Heart left ventricle (tissue), 16 donors: Measurements from ENCODE around the gene RTP2. TPM values are rescaled to one million over a fixed set of nuclear protein-coding genes. Genes with fewer than 3 reads are reported as not detected.

Source experiments
- ATAC-seq, 4 donors: fragments of 200-7000 bp; cut with Tn5 transposase; one replicate each; pipeline ENCODE4 v1.9.1; 2020 to 2022; ENCODE audit warnings: moderate library complexity in 4 of 4, mild to moderate bottlenecking in 3 of 4, moderate number of reproducible peaks in 1 of 4
- DNase-seq, 5 donors: peaks; one replicate each; pipeline ENCODE4 v3.0.0-alpha.2; 2020
- H3K27ac ChIP-seq, 12 donors: fragments of 200-600 bp; sonication (generic) in 4 of 12; one replicate each; pipeline versions ENCODE4 v1.5.0 to v1.8.0; 2016 to 2022; ENCODE audit warnings: mild to moderate bottlenecking in 2 of 12
- H3K27me3 ChIP-seq, 9 donors: fragments of 200-600 bp; sonication (generic) in 2 of 9; one replicate each; pipeline versions ENCODE4 v1.5.1 to v1.8.0; 2016 to 2022; ENCODE audit warnings: mild to moderate bottlenecking in 3 of 9
- H3K36me3 ChIP-seq, 9 donors: fragments of 200-600 bp; sonication (generic) in 2 of 9; one replicate each; pipeline versions ENCODE4 v1.5.0 to v1.8.0; 2018 to 2022; ENCODE audit warnings: mild to moderate bottlenecking in 2 of 9
- H3K4me1 ChIP-seq, 12 donors: fragments of 200-600 bp; sonication (generic) in 4 of 12; one replicate each; pipeline versions ENCODE4 v1.5.0 to v1.8.0; 2016 to 2022; ENCODE audit warnings: mild to moderate bottlenecking in 3 of 12
- H3K4me3 ChIP-seq, 12 donors: fragments of 200-600 bp; sonication (generic) in 4 of 12; one replicate each; pipeline versions ENCODE4 v1.5.0 to v1.8.0; 2017 to 2022; ENCODE audit warnings: mild to moderate bottlenecking in 9 of 12, moderate library complexity in 4 of 12
- H3K9me3 ChIP-seq, 12 donors: fragments of 200-600 bp; sonication (generic) in 4 of 12; one replicate each; pipeline versions ENCODE4 v1.5.0 to v1.8.0; 2016 to 2022; ENCODE audit warnings: mild to moderate bottlenecking in 1 of 12
- CTCF ChIP-seq, 12 donors: fragments of 200-600 bp; sonication (generic) in 4 of 12; IDR thresholded peaks; one replicate each; pipeline versions ENCODE4 v1.5.0 to v1.8.0; 2018 to 2022; ENCODE audit warnings: antibody characterized with exemption in 12 of 12, mild to moderate bottlenecking in 5 of 12
- POLR2A ChIP-seq, 2 donors: fragments of 450-650 bp; IDR thresholded peaks; one replicate each; pipeline ENCODE4 v1.6.1; 2017; ENCODE audit warnings: antibody characterized with exemption in 2 of 2, mild to moderate bottlenecking in 2 of 2, moderate library complexity in 2 of 2
- WGBS, 4 donors: extraction: QIAGEN DNeasy Blood & Tissue Kit in 2 of 4; methylation state at CpG; one replicate each; pipeline versions ENCODE4 v1.1.5 to v1.1.7; 2013 to 2018; 5-methylcytosine and 5-hydroxymethylcytosine counted together
- intact Hi-C, 10 donors: fragments of 100-400 bp; cut with DNase I; formaldehyde crosslinking; loops; one replicate each; pipeline versions ENCODE4 v1.11.1 to v1.14.2; 2022
- polyA plus RNA-seq, 2 donors: library from polyadenylated mRNA; stranded (reverse); fragments of 200-250 nt; gene quantifications; one replicate each; pipeline ENCODE4 v1.2.3, GENCODE V29; 2013
- total RNA-seq, 9 donors: library from RNA; depleted of rRNA in 2 of 9; stranded (reverse); fragments of >200 nt in 2 of 9; fragmentation: NEBNext Ultra II Directional in 3 of 9; extraction: Animal tissue kit (Norgen Biotek cat#: 25700) in 3 of 9; gene quantifications; one replicate each; pipeline versions ENCODE4 v1.1.0 to v1.2.4, GENCODE V29; 2016 to 2023
- donor health status: ischemic (EF 13 %, LVEDD 7.1; RV severe dilation, severe dysfunction).
- donor health status: healthy with polysubstance abuse.
- donor health status: DM: no; HTN: yes; CAD: no.
- donor health status: DM: no; HTN: no; CAD: no.
- donor health status: ischemic (EF 25% LVEDD 6.9; RV normal size, moderate dysfunction).
- donor health status: ischemic (EF 25% LVEDD 5.7; RV mildly dilated, moderate dysfunction).
- donor health status: healthy.
- donor health status: DM: yes; HTN: yes; CAD: no.
- donor health status: ischemic (EF 35%, LVEDD 5.7; RV mildly dilated, moderate dysfunction).
- donor health status: nonischemic (EF 11% LVEDD 7.7; RV severe dilation, severe dysfunction).
- donor health status: DM: yes; HTN: yes; CAD: no.
- donor health status: PGD.
- donor health status: ischemic (EF 29% LVEDD 5.4; RV normal size, mild dysfunction).
- donor health status: nonischemic (EF 23%, LVEDD 6.1; RV moderate dilation, normal function).

RTP2 gene
- total and polyA plus RNA-seq, 11 donors: not detected

- Histone ChIP-seq H3K27ac (peak overlapping the region; percentile 94 to 100 (median 98)), H3K4me3 (peak overlapping the region in 10 of 12 donors; percentile 61 to 89 (median 78)), H3K9me3 (no peaks in the 10 kb centered on the region), H3K4me1 (peaks cover 0 to 34% (median 6%) of the 10 kb centered on the region in 12 donors), H3K36me3 (no peaks in the 10 kb centered on the region), H3K27me3 (no peaks in the 10 kb centered on the region)
- WGBS, 4 donors: 37 to 43% (median 39%) methylated on average over 5 of the region's 5 CpGs
- no peak for ATAC-seq
- no peak for TF ChIP-seq POLR2A (IDR thresholded peaks at IDR 0.05)
- TF ChIP-seq CTCF (IDR thresholded peaks at IDR 0.05): no peak
- DNase-seq: no peak
- intact Hi-C loops: loop anchor here (2.0 to 10.0 kb wide), 20 partner anchors 200 to 1027 kb away; partner anchors contain the start of gene LPP (in 4 of the 10)
Measured at GRCh38 chr3:187747506-187747905, 45.1 kb upstream of the RTP2 start.

DNA sequence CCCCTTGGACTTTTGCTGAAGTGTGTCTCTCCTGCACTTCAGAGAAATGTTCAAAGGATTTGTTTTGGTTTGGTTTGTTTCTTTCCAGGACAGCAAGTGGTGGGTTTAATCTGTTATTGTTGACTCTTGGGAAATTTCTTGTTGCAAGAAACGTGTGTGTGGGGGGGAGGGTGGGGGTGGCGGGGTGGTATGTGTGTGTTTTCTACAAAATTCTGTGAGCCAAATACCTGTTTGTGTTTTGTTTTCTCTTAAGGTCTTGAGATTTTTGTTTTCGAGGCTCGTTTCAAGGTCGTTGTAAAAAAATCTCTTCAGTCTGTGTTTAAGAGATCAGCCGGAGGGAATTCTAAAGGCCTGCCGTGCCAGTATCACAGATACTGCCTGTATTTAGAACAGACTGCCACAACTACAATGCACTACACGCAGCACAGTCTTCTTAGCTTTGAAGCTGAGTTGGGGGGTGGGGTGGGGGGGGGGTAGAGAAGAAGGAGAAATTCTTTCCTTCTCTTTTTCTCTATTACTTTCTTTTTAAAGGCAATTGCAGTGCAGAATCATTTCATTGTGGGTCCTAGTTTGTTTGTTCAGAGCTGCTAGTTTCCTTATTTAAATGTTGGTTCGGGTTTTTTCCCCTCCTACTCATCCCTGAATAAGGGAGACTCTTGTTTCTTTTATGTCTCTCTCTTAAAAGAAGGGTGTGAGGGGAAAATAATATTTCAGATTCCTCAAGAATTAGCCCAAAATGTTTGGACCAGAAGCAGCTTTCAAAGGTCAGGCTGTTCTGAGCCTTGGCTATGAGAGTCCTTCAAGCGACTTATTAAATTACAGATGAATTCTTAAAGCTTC is 44.3 kb upstream of the RTP2 start:
- intact Hi-C loops: loop anchor here (1.0 to 10.0 kb wide), 22 partner anchors 201 to 1028 kb away; partner anchors contain the start of gene LPP (in 4 of the 10)
- Histone ChIP-seq H3K36me3 (no peaks in the 10 kb centered on the region), H3K27ac (peak overlapping the region; percentile 94 to 100 (median 98)), H3K4me1 (peaks cover 0 to 42% (median 12%) of the 10 kb centered on the region in 12 donors), H3K4me3 (peak overlapping the region in 11 of 12 donors; percentile 61 to 89 (median 79)), H3K9me3 (no peaks in the 10 kb centered on the region), H3K27me3 (no peaks in the 10 kb centered on the region)
- WGBS, 4 donors: 19 to 31% (median 27%) methylated on average over 10 of the region's 10 CpGs
- DNase-seq: no peak
- ATAC-seq: no peak
- TF ChIP-seq POLR2A (IDR thresholded peaks at IDR 0.05) (no peak), CTCF (IDR thresholded peaks at IDR 0.05) (no peak)

- H3K9me3 ChIP-seq: no peaks in the 10 kb centered on the region
- no peaks in the 10 kb centered on the region for H3K36me3 ChIP-seq
- H3K4me3 ChIP-seq: peak overlapping the region; percentile 15 to 89 (median 78)
- ATAC-seq (no peak), DNase-seq (no peak)
- H3K27me3 ChIP-seq: no peaks in the 10 kb centered on the region
- no peak for TF ChIP-seq CTCF (IDR thresholded peaks at IDR 0.05)
- TF ChIP-seq POLR2A (IDR thresholded peaks at IDR 0.05): no peak
- 5 to 12% (median 10%) methylated on average over 6 of the region's 6 CpGs for WGBS, 4 donors
- peaks cover 0 to 44% (median 13%) of the 10 kb centered on the region in 12 donors for H3K4me1 ChIP-seq
- intact Hi-C loops: loop anchor here (1.0 to 10.0 kb wide), 22 partner anchors 201 to 1029 kb away; partner anchors contain the start of gene LPP (in 4 of the 10)
- peak overlapping the region; percentile 94 to 100 (median 98) for H3K27ac ChIP-seq
Measured at GRCh38 chr3:187746059-187746441, 43.7 kb upstream of the RTP2 start.
